ENCODE data around the gene CUBN. TPM values are rescaled to one million over a fixed set of nuclear protein-coding genes. Genes with fewer than 3 reads are reported as not detected.

CUBN gene
- total and polyA plus RNA-seq, 2 of the 13 experiments (the other 11 are each of a cell fraction or from before 2014, with no cell fraction given) = 0.27 to 0.32 TPM

- TF ChIP-seq HNF1A (IDR thresholded peaks at IDR 0.05; ENCODE audit: low read depth) = no peak
- no peak for TF ChIP-seq HNF1A (CRISPR knock-in tag; IDR thresholded peaks at IDR 0.05; ENCODE audit: borderline replicate concordance)
- TF ChIP-seq ZNF543 (CRISPR knock-in tag; IDR thresholded peaks at IDR 0.05) = no peak
- TF ChIP-seq NFYB (CRISPR knock-in tag; IDR thresholded peaks at IDR 0.05) = no peak
- no peak for TF ChIP-seq MLX (CRISPR knock-in tag; IDR thresholded peaks at IDR 0.05)
- TF ChIP-seq TBP (CRISPR knock-in tag; IDR thresholded peaks at IDR 0.05) = no peak
- no peak for TF ChIP-seq ZNF460 (CRISPR knock-in tag; IDR thresholded peaks at IDR 0.05; ENCODE audit: borderline replicate concordance)
Measured at GRCh38 chr10:17024461-17024860, 105.2 kb downstream of the CUBN start (continued).

GRCh38 chr10:17023386-17024298 lies 106.0 kb downstream of the CUBN start:
- no peaks in the 10 kb centered on the region for H3K4me1 ChIP-seq (ENCODE audit: insufficient read depth, low read length)
- no peaks in the 10 kb centered on the region for H3K27me3 ChIP-seq (ENCODE audit: control insufficient read depth in 1 of 2, insufficient read depth in 2 of 2, low read length in 2 of 2)
- CTCF ChIA-PET (ENCODE audit: low intra/inter-chr PET ratio, low total read pairs) = no interaction called here
- no peak overlapping the region for H3K27ac ChIP-seq (ENCODE audit: extremely low read length, insufficient read depth, low read length)
- no peaks in the 10 kb centered on the region for H3K9me3 ChIP-seq (ENCODE audit: low read length)
- 46% methylated on average over 13 of the region's 13 CpGs for WGBS (ENCODE audit: low lambda C conversion rate)
- no peaks in the 10 kb centered on the region for H3K79me2 ChIP-seq (ENCODE audit: insufficient read depth, low read length)
- H3K4me3 ChIP-seq (replicated peaks in 1 of 3; ENCODE audit: insufficient read depth in 1 of 3, low read depth in 2 of 3, low read length in 3 of 3) = no peak overlapping the region
- ATAC-seq (no peak; the same call in 2 of the 3 replicates), DNase-seq (ENCODE audit: low spot score) (peak; percentile 48), FAIRE-seq (no peak)
- in situ Hi-C loops (cut with HindIII; ENCODE audit: extremely low pct_ligation_motif_present, low pct_unique_long_range_greater_than_20kb) = no loop called here
- H3K4me2 ChIP-seq (ENCODE audit: low read depth, low read length) = no peak overlapping the region
- intact Hi-C loops (cut with micrococcal nuclease; ENCODE audit: unreplicated experiment) = no loop called here
- no TSS peak for BruUV-seq (replicated peaks)
- H3K9ac ChIP-seq (ENCODE audit: insufficient read depth, low read depth, low read length) = no peak overlapping the region
- no peak overlapping the region for H2AFZ ChIP-seq (ENCODE audit: low read length)
- TF ChIP-seq FOSL2 (CRISPR knock-in tag; IDR thresholded peaks at IDR 0.05) (0 out of 2 replicates have a peak, but pooled peaks have one; percentile 24), TP53 (CRISPR knock-in tag; conservative IDR thresholded peaks at IDR 0.05) (no peak)
- H3K36me3 ChIP-seq (replicated peaks in 1 of 2; ENCODE audit: control insufficient read depth in 1 of 2, insufficient read depth in 2 of 2, low read length in 2 of 2) = no peaks in the 10 kb centered on the region
- POLR2A ChIA-PET = no interaction called here
- H4K20me1 ChIP-seq (ENCODE audit: insufficient read depth, low read length) = no peaks in the 10 kb centered on the region
